ENCODE data around the gene ATP5IF1. TPM values are rescaled to one million over a fixed set of nuclear protein-coding genes. Genes with fewer than 3 reads are reported as not detected.

The ATP5IF1 gene
- total RNA-seq, 1 donor: 51.8 TPM

GRCh38 chr1:28229089-28229488, 6.8 kb upstream of the ATP5IF1 start:
- Histone ChIP-seq H3K36me3 (ENCODE audit: insufficient read depth, low read length) (peaks cover 49% of the 10 kb centered on the region), H3K4me2 (ENCODE audit: insufficient read depth, low read length) (no peak overlapping the region), H3K4me3 (ENCODE audit: insufficient read depth, low read length) (no peak overlapping the region), H3K27me3 (ENCODE audit: insufficient read depth, low read length) (no peaks in the 10 kb centered on the region), H3K27ac (ENCODE audit: low read depth, low read length) (no peak overlapping the region), H3K4me1 (ENCODE audit: insufficient read depth, low read length) (peaks cover 6% of the 10 kb centered on the region), H3K79me2 (ENCODE audit: insufficient read depth, low read length) (peaks cover 54% of the 10 kb centered on the region), H3K9me3 (ENCODE audit: low read depth, low read length) (no peaks in the 10 kb centered on the region), H2AFZ (ENCODE audit: low read length) (no peak overlapping the region), H4K20me1 (ENCODE audit: insufficient read depth, low read length) (peaks cover 7% of the 10 kb centered on the region)
- no peak for DNase-seq (ENCODE audit: insufficient read length, low spot score, missing footprints)
- no peak for TF ChIP-seq CTCF (IDR thresholded peaks at IDR 0.05; ENCODE audit: extremely low read depth, low read depth, low read length)

GRCh38 chr1:28229996-28230395, 5.9 kb upstream of the ATP5IF1 start:
- no peak overlapping the region for H3K4me2 ChIP-seq (ENCODE audit: insufficient read depth, low read length)
- H3K36me3 ChIP-seq (ENCODE audit: insufficient read depth, low read length): peaks cover 45% of the 10 kb centered on the region
- H3K79me2 ChIP-seq (ENCODE audit: insufficient read depth, low read length): peaks cover 50% of the 10 kb centered on the region
- no peak overlapping the region for H2AFZ ChIP-seq (ENCODE audit: low read length)
- H3K9me3 ChIP-seq (ENCODE audit: low read depth, low read length): no peaks in the 10 kb centered on the region
- H3K4me1 ChIP-seq (ENCODE audit: insufficient read depth, low read length): peaks cover 6% of the 10 kb centered on the region
- no peak overlapping the region for H3K27ac ChIP-seq (ENCODE audit: low read depth, low read length)
- no peak overlapping the region for H3K4me3 ChIP-seq (ENCODE audit: insufficient read depth, low read length)
- TF ChIP-seq CTCF (IDR thresholded peaks at IDR 0.05; ENCODE audit: extremely low read depth, low read depth, low read length): no peak
- no peaks in the 10 kb centered on the region for H3K27me3 ChIP-seq (ENCODE audit: insufficient read depth, low read length)
- no peak for DNase-seq (ENCODE audit: insufficient read length, low spot score, missing footprints)
- peaks cover 7% of the 10 kb centered on the region for H4K20me1 ChIP-seq (ENCODE audit: insufficient read depth, low read length)

DNA sequence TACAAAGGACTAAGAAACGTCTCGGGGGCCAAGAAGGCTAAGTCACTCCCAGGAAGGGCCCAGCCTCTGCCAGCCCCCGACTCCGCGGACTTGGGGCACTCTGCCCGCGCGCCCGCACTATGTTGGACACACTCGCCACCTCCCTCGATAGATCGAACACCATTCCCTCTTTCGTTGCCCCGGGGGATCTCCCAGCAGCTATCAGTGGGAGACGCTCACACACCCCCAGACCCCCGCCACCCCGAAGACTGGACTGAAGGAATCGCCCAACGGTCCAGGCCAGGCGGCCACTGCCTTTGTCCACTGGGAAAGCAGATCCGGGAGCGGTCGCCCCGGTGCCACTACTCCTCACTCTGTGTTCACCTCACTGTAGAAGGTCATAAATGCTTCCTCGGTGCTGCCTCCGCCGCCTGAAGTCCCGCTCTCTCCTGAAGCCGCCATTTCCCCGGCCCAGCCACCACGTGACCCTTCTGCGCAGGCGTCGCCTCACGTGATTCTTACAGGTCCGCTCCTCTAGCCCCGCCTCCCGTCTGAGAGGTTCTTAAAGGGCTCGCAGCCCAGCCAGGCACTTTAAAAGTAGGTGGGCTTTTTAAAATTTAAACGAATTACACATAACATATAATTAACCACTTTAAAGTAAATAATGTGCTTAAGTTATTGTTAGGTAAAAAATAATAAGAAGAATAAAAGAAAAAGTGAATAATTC, 3.2 kb upstream of the ATP5IF1 start, which contains the start of gene DNAJC8:
TSS of gene DNAJC8 (minus strand) at position 472 of the 706 bp plus-strand sequence. CDS start at position 441, 31 bp downstream.
- Histone ChIP-seq H3K4me1 (ENCODE audit: insufficient read depth, low read length) (peaks cover 18% of the 10 kb centered on the region), H3K27ac (ENCODE audit: low read depth, low read length) (peak within 1 kb of the TSS; percentile 94), H2AFZ (ENCODE audit: low read length) (peak within 1 kb of the TSS; percentile 99), H3K27me3 (ENCODE audit: insufficient read depth, low read length) (no peaks in the 10 kb centered on the region), H4K20me1 (ENCODE audit: insufficient read depth, low read length) (peaks cover 11% of the 10 kb centered on the region), H3K9me3 (ENCODE audit: low read depth, low read length) (no peaks in the 10 kb centered on the region), H3K79me2 (ENCODE audit: insufficient read depth, low read length) (peaks cover 64% of the 10 kb centered on the region), H3K4me2 (ENCODE audit: insufficient read depth, low read length) (peak within 1 kb of the TSS; percentile 97), H3K4me3 (ENCODE audit: insufficient read depth, low read length) (peak within 1 kb of the TSS; percentile 100), H3K36me3 (ENCODE audit: insufficient read depth, low read length) (peaks cover 24% of the 10 kb centered on the region)
- DNase-seq (ENCODE audit: insufficient read length, low spot score, missing footprints): peak; percentile 95
- TF ChIP-seq CTCF (IDR thresholded peaks at IDR 0.05; ENCODE audit: extremely low read depth, low read depth, low read length): no peak

DNA sequence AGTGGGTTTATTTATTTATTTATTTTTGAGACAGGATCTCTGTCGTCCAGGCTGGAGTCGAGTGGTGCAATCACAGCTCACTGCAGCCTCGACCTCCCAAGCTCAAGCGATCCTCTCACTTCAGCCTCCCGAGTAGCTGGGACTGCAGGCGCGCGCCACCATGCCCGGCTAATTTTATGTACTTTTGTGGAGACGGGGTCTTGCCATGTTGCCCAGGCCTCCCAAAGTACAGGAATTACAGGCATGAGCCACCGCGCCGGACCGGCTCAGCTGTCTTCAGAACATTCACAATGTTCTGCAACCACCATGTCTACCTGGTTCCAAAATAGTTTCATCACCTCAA, 2.7 kb upstream of the ATP5IF1 start:
- H3K36me3 ChIP-seq (ENCODE audit: insufficient read depth, low read length): peaks cover 25% of the 10 kb centered on the region
- H2AFZ ChIP-seq (ENCODE audit: low read length): peak overlapping the region; percentile 76
- H3K79me2 ChIP-seq (ENCODE audit: insufficient read depth, low read length): peaks cover 68% of the 10 kb centered on the region
- H3K27me3 ChIP-seq (ENCODE audit: insufficient read depth, low read length): no peaks in the 10 kb centered on the region
- no peak for DNase-seq (ENCODE audit: insufficient read length, low spot score, missing footprints)
- no peaks in the 10 kb centered on the region for H3K9me3 ChIP-seq (ENCODE audit: low read depth, low read length)
- H3K27ac ChIP-seq (ENCODE audit: low read depth, low read length): no peak overlapping the region
- peak overlapping the region; percentile 100 for H3K4me3 ChIP-seq (ENCODE audit: insufficient read depth, low read length)
- no peak for TF ChIP-seq CTCF (IDR thresholded peaks at IDR 0.05; ENCODE audit: extremely low read depth, low read depth, low read length)
- H3K4me1 ChIP-seq (ENCODE audit: insufficient read depth, low read length): peaks cover 18% of the 10 kb centered on the region
- H3K4me2 ChIP-seq (ENCODE audit: insufficient read depth, low read length): peak overlapping the region; percentile 97
- peaks cover 11% of the 10 kb centered on the region for H4K20me1 ChIP-seq (ENCODE audit: insufficient read depth, low read length)

Measured in osteoblast (primary cell).